Stimulated activated CD4-positive, alpha-beta T cell treated with anti-CD3 and anti-CD28 coated beads, TNF-alpha, amount 100 ng/mL, for 24 hours (primary cell): Measurements from ENCODE around the gene USP17L13.
"Not testable (repeated sequence)": the region's sequence is repeated elsewhere in the genome, so short reads cannot be mapped to it uniquely, and the experiment has no call there.

ENCODE experiments used
- DNase-seq, 3 experiments: peaks; one replicate each; pipeline ENCODE4 v3.0.0-alpha.2; 2020; ENCODE audit warnings: low read depth in 3 of 3

Gene USP17L13, protein sequence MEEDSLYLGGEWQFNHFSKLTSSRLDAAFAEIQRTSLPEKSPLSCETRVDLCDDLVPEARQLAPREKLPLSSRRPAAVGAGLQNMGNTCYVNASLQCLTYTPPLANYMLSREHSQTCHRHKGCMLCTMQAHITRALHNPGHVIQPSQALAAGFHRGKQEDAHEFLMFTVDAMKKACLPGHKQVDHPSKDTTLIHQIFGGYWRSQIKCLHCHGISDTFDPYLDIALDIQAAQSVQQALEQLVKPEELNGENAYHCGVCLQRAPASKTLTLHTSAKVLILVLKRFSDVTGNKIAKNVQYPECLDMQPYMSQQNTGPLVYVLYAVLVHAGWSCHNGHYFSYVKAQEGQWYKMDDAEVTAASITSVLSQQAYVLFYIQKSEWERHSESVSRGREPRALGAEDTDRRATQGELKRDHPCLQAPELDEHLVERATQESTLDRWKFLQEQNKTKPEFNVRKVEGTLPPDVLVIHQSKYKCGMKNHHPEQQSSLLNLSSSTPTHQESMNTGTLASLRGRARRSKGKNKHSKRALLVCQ

DNA sequence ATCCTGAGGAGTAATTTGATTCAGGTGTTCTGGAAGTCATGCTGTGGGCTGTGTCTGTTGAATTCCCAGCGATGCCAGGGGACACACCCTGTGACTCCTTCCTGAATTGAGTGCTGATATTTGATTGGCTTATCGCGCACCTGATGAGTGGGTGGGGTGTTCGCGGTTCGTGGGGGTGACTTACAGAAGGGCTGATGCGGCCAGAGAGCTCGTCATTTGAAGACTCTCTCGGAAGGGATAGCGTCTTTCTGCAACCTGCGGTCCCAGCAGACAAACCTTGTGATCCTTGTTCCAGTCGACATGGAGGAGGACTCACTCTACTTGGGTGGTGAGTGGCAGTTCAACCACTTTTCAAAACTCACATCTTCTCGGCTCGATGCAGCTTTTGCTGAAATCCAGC lies at the start of gene USP17L13:
TSS of gene USP17L13 (plus strand) at position 301 of the 400 bp plus-strand sequence. CDS start at position 301, 0 bp downstream.
- DNase-seq = not testable (repeated sequence)

DNA sequence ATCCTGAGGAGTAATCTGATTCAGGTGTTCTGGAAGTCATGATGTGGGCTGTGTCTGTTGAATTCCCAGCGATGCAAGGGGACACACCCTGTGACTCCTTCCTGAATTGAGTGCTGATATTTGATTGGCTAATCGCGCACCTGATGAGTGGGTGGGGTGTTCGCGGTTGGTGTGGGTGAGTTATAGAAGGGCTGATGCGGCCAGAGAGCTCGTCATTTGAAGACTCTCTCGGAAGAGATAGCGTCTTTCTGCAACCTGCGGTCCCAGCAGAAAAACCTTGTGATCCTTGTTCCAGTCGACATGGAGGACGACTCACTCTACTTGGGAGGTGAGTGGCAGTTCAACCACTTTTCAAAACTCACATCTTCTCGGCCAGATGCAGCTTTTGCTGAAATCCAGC lies 14.3 kb upstream of the USP17L13 start, which contains the start of gene USP17L10:
TSS of gene USP17L10 (plus strand) at position 301 of the 400 bp plus-strand sequence. CDS start at position 301, 0 bp downstream.
- DNase-seq = not testable (repeated sequence)

DNA sequence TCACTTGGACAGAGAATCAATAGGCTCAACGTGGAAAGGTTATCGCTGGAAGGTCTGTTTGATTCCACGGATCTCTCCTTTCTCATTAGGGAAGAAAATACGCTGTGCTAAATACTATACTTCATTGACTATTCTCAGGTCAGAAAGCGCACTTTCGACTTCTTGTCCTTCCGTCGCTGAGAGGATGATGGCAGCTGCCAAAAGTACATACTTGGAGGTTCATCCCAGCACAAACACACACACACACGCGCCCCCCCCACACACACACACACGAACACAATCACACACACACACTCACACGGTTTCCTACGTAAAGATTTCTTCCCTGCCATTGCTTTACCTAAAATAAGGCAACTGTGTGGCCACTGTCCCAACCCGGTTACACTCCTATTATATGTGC lies 10.0 kb upstream of the USP17L13 start:
- not testable (repeated sequence) for DNase-seq

DNA sequence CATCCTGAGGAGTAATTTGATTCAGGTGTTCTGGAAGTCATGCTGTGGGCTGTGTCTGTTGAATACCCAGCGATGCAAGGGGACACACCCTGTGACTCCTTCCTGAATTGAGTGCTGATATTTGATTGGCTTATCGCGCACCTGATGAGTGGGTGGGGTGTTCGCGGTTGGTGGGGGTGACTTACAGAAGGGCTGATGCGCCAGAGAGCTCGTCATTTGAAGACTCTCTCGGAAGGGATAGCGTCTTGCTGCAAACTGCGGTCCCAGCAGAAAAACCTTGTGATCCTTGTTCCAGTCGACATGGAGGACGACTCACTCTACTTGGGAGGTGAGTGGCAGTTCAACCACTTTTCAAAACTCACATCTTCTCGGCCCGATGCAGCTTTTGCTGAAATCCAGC lies 9.6 kb upstream of the USP17L13 start, which contains the start of gene USP17L11:
TSS of gene USP17L11 (plus strand) at position 301 of the 400 bp plus-strand sequence. CDS start at position 301, 0 bp downstream.
- DNase-seq = not testable (repeated sequence)

DNA sequence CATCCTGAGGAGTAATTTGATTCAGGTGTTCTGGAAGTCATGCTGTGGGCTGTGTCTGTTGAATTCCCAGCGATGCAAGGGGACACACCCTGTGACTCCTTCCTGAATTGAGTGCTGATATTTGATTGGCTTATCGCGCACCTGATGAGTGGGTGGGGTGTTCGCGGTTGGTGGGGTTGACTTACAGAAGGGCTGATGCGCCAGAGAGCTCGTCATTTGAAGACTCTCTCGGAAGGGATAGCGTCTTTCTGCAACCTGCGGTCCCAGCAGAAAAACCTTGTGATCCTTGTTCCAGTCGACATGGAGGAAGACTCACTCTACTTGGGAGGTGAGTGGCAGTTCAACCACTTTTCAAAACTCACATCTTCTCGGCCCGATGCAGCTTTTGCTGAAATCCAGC lies 4.8 kb upstream of the USP17L13 start, which contains the start of gene USP17L12:
TSS of gene USP17L12 (plus strand) at position 301 of the 400 bp plus-strand sequence. CDS start at position 301, 0 bp downstream.
- DNase-seq = not testable (repeated sequence)

DNA sequence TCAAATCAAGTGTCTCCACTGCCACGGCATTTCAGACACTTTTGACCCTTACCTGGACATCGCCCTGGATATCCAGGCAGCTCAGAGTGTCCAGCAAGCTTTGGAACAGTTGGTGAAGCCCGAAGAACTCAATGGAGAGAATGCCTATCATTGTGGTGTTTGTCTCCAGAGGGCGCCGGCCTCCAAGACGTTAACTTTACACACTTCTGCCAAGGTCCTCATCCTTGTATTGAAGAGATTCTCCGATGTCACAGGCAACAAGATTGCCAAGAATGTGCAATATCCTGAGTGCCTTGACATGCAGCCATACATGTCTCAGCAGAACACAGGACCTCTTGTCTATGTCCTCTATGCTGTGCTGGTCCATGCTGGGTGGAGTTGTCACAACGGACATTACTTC lies 5.6 kb downstream of the USP17L13 start:
- not testable (repeated sequence) for DNase-seq

DNA sequence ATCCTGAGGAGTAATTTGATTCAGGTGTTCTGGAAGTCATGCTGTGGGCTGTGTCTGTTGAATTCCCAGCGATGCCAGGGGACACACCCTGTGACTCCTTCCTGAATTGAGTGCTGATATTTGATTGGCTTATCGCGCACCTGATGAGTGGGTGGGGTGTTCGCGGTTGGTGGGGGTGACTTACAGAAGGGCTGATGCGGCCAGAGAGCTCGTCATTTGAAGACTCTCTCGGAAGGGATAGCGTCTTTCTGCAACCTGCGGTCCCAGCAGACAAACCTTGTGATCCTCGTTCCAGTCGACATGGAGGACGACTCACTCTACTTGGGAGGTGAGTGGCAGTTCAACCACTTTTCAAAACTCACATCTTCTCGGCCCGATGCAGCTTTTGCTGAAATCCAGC lies 9.4 kb downstream of the USP17L13 start, which contains the start of gene USP17L15:
TSS of gene USP17L15 (plus strand) at position 301 of the 400 bp plus-strand sequence. CDS start at position 301, 0 bp downstream.
- DNase-seq = not testable (repeated sequence)

DNA sequence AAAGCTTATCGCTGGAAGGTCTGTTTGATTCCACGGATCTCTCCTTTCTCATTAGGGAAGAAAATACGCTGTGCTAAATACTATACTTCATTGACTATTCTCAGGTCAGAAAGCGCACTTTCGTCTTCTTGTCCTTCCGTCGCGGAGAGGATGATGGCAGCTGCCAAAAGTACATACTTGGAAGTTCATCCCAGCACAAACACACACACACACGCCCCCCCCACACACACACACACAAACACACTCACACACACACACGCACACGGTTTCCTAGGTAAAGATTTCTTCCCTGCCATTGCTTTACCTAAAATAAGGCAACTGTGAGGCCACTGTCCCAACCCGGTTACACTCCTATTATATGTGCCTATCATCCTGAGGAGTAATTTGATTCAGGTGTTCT lies 13.8 kb downstream of the USP17L13 start:
- not testable (repeated sequence) for DNase-seq

DNA sequence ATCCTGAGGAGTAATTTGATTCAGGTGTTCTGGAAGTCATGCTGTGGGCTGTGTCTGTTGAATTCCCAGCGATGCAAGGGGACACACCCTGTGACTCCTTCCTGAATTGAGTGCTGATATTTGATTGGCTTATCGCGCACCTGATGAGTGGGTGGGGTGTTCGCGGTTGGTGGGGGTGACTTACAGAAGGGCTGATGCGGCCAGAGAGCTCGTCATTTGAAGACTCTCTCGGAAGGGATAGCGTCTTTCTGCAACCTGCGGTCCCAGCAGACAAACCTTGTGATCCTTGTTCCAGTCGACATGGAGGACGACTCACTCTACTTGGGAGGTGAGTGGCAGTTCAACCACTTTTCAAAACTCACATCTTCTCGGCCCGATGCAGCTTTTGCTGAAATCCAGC lies 18.9 kb downstream of the USP17L13 start, which contains the start of gene USP17L17:
TSS of gene USP17L17 (plus strand) at position 301 of the 400 bp plus-strand sequence. CDS start at position 301, 0 bp downstream.
- not testable (repeated sequence) for DNase-seq

DNA sequence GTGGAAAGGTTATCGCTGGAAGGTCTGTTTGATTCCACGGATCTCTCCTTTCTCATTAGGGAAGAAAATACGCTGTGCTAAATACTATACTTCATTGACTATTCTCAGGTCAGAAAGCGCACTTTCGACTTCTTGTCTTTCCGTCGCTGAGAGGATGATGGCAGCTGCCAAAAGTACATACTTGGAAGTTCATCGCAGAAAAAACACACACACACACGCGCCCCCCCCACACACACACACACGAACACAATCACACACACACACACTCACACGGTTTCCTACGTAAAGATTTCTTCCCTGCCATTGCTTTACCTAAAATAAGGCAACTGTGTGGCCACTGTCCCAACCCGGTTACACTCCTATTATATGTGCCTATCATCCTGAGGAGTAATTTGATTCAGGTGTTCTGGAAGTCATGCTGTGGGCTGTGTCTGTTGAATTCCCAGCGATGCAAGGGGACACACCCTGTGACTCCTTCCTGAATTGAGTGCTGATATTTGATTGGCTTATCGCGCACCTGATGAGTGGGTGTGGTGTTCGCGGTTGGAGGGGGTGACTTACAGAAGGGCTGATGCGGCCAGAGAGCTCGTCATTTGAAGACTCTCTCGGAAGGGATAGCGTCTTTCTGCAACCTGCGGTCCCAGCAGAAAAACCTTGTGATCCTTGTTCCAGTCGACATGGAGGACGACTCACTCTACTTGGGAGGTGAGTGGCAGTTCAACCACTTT lies 23.4 kb downstream of the USP17L13 start, which contains the start of gene USP17L18:
TSS of gene USP17L18 (plus strand) at position 678 of the 728 bp plus-strand sequence. CDS start at position 678, 0 bp downstream.
- DNase-seq = not testable (repeated sequence)

DNA sequence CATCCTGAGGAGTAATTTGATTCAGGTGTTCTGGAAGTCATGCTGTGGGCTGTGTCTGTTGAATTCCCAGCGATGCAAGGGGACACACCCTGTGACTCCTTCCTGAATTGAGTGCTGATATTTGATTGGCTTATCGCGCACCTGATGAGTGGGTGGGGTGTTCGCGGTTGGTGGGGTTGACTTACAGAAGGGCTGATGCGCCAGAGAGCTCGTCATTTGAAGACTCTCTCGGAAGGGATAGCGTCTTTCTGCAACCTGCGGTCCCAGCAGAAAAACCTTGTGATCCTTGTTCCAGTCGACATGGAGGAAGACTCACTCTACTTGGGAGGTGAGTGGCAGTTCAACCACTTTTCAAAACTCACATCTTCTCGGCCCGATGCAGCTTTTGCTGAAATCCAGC lies 28.4 kb downstream of the USP17L13 start, which contains the start of gene USP17L19:
TSS of gene USP17L19 (plus strand) at position 301 of the 400 bp plus-strand sequence. CDS start at position 301, 0 bp downstream.
- DNase-seq = not testable (repeated sequence)

DNA sequence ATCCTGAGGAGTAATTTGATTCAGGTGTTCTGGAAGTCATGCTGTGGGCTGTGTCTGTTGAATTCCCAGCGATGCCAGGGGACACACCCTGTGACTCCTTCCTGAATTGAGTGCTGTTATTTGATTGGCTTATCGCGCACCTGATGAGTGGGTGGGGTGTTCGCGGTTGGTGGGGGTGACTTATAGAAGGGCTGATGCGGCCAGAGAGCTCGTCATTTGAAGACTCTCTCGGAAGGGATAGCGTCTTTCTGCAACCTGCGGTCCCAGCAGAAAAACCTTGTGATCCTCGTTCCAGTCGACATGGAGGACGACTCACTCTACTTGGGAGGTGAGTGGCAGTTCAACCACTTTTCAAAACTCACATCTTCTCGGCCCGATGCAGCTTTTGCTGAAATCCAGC lies 33.1 kb downstream of the USP17L13 start, which contains the start of gene USP17L20:
TSS of gene USP17L20 (plus strand) at position 301 of the 400 bp plus-strand sequence. CDS start at position 301, 0 bp downstream.
- DNase-seq = not testable (repeated sequence)

DNA sequence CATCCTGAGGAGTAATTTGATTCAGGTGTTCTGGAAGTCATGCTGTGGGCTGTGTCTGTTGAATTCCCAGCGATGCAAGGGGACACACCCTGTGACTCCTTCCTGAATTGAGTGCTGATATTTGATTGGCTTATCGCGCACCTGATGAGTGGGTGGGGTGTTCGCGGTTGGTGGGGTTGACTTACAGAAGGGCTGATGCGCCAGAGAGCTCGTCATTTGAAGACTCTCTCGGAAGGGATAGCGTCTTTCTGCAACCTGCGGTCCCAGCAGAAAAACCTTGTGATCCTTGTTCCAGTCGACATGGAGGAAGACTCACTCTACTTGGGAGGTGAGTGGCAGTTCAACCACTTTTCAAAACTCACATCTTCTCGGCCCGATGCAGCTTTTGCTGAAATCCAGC lies 37.9 kb downstream of the USP17L13 start, which contains the start of gene USP17L21:
TSS of gene USP17L21 (plus strand) at position 301 of the 400 bp plus-strand sequence. CDS start at position 301, 0 bp downstream.
- not testable (repeated sequence) for DNase-seq

DNA sequence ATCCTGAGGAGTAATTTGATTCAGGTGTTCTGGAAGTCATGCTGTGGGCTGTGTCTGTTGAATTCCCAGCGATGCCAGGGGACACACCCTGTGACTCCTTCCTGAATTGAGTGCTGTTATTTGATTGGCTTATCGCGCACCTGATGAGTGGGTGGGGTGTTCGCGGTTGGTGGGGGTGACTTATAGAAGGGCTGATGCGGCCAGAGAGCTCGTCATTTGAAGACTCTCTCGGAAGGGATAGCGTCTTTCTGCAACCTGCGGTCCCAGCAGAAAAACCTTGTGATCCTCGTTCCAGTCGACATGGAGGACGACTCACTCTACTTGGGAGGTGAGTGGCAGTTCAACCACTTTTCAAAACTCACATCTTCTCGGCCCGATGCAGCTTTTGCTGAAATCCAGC lies 42.6 kb downstream of the USP17L13 start, which contains the start of gene USP17L22:
TSS of gene USP17L22 (plus strand) at position 301 of the 400 bp plus-strand sequence. CDS start at position 301, 0 bp downstream.
- not testable (repeated sequence) for DNase-seq

DNA sequence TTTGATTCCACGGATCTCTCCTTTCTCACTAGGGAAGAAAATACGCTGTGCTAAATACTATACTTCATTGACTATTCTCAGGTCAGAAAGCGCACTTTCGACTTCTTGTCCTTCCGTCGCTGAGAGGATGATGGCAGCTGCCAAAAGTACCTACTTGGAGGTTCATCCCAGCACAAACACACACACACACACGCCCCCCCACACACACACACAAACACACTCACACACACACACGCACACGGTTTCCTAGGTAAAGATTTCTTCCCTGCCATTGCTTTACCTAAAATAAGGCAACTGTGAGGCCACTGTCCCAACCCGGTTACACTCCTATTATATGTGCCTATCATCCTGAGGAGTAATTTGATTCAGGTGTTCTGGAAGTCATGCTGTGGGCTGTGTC lies 47.0 kb downstream of the USP17L13 start:
- DNase-seq = peak in 1 of 3 experiments; percentile 1
